GM23248 (cell line): ENCODE measurements around the gene SEPSECS. TPM values are rescaled to one million over a fixed set of nuclear protein-coding genes. Genes with fewer than 3 reads are reported as not detected.

Source experiments
- DNase-seq: peaks from one replicate; pipeline ENCODE4 v3.0.0-alpha.2; 2015
- H2AFZ ChIP-seq: fragments of 200-600 bp; sonication (generic); 2 replicates; pipeline ENCODE4 v1.6.1; 2016; ENCODE audit warnings: antibody characterized with exemption
- H3F3A ChIP-seq: fragments of 200-600 bp; sonication (generic); 2 replicates; pipeline ENCODE4 v1.6.1; 2016; ENCODE audit warnings: mild to moderate bottlenecking, antibody characterized with exemption, mixed run types; ENCODE audit not compliant: insufficient read depth
- H3K27ac ChIP-seq: fragments of 200-600 bp; sonication (generic); 2 replicates; pipeline ENCODE4 v1.5.1; 2016; ENCODE audit warnings: mild to moderate bottlenecking
- H3K27me3 ChIP-seq: fragments of 200-600 bp; sonication (generic); replicated peaks from 2 replicates; pipeline ENCODE4 v1.6.1; 2016; ENCODE audit warnings: mild to moderate bottlenecking; ENCODE audit not compliant: insufficient read depth
- H3K36me3 ChIP-seq: fragments of 200-600 bp; sonication (generic); 2 replicates; pipeline ENCODE4 v1.6.1; 2016; ENCODE audit warnings: low read depth, mild to moderate bottlenecking
- H3K4me1 ChIP-seq: fragments of 200-600 bp; sonication (generic); 2 replicates; pipeline ENCODE4 v1.6.1; 2016; ENCODE audit warnings: mild to moderate bottlenecking; ENCODE audit not compliant: insufficient read depth
- H3K4me2 ChIP-seq: fragments of 200-600 bp; sonication (generic); one replicate; pipeline ENCODE4 v1.6.1; 2016; ENCODE audit warnings: mild to moderate bottlenecking; ENCODE audit not compliant: unreplicated experiment
- H3K4me3 ChIP-seq: fragments of 200-600 bp; sonication (generic); 2 replicates; pipeline ENCODE4 v1.5.1; 2016; ENCODE audit warnings: mild to moderate bottlenecking
- H3K79me2 ChIP-seq: fragments of 200-600 bp; sonication (generic); 2 replicates; pipeline ENCODE4 v1.6.1; 2016; ENCODE audit warnings: mild to moderate bottlenecking; ENCODE audit not compliant: insufficient read depth
- H3K9ac ChIP-seq: fragments of 200-600 bp; sonication (generic); 2 replicates; pipeline ENCODE4 v1.6.1; 2016; ENCODE audit warnings: mild to moderate bottlenecking
- H3K9me2 ChIP-seq: fragments of 200-600 bp; sonication (generic); 2 replicates; pipeline ENCODE4 v1.6.1; 2016; ENCODE audit warnings: mixed run types, mild to moderate bottlenecking, moderate library complexity; ENCODE audit not compliant: insufficient read depth
- H3K9me3 ChIP-seq: fragments of 200-600 bp; sonication (generic); one replicate; pipeline ENCODE4 v1.6.1; 2017; ENCODE audit warnings: low read depth
- H4K20me1 ChIP-seq: fragments of 200-600 bp; sonication (generic); 2 replicates; pipeline ENCODE4 v1.6.0; 2016; ENCODE audit not compliant: insufficient read depth
- EZH2 ChIP-seq: fragments of 200-600 bp; sonication (generic); IDR thresholded peaks from 2 replicates; pipeline ENCODE4 v1.6.1; 2018; ENCODE audit warnings: antibody characterized with exemption, mild to moderate bottlenecking; ENCODE audit not compliant: insufficient read depth, poor library complexity, severe bottlenecking
- EZH2phosphoT487 ChIP-seq: fragments of 200-600 bp; sonication (generic); IDR thresholded peaks from 2 replicates; pipeline ENCODE4 v1.6.1; 2018; ENCODE audit warnings: antibody characterized with exemption, moderate library complexity, mild to moderate bottlenecking, low read depth; ENCODE audit not compliant: insufficient read depth
- WGBS, 2 experiments: methylation state at CpG; one replicate each; pipeline ENCODE4 v1.1.6; 2015 to 2017; ENCODE audit warnings: low lambda C conversion rate in 2 of 2, low coverage in 1 of 2; ENCODE audit errors: missing lambda C conversion rate in 2 of 2; 5-methylcytosine and 5-hydroxymethylcytosine counted together
- in situ Hi-C: fragments of 300-500 bp; cut with MboI; formaldehyde crosslinking; loops from 2 replicates; pipeline ENCODE4 v1.15.0; 2020
- polyA plus RNA-seq: library from polyadenylated mRNA; unstranded; fragments of >200 nt; fragmentation: Nextera tagmentation; extraction: Ambion mirVana; gene quantifications from 2 replicates; pipeline ENCODE4 v1.2.1, GENCODE V29; 2016
- total RNA-seq: library from RNA; depleted of rRNA; stranded (reverse); fragments of >200 nt; shearing (Covaris generic); gene quantifications from 2 replicates; pipeline ENCODE4 v1.2.3, GENCODE V29; 2014

The SEPSECS gene
- total and polyA plus RNA-seq, 2 experiments from 2014 or later: 4.9 TPM

DNA sequence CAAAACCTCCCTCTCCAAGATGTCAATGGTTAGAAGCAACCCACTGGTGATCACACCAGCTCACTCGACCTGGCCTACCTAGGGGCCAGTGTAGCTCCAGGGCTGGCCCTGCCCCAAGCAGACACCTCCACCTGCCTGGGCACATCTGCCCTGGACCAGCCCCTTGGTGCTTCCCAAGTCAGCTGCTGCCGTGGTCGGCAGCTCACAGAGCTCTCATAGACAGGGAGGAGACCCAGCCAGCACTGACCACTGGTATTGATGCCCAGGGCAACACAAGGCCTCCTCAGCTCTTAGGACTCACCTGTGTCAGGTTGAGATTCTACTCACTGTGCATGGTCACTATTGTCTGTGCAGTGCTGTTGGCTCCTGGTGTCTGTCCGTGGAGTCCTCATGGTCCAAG is 51.7 kb downstream of the SEPSECS start:
- no peak overlapping the region for H2AFZ ChIP-seq
- TF ChIP-seq EZH2 (no peak), EZH2phosphoT487 (no peak)
- no peak overlapping the region for H3K9ac ChIP-seq
- H3K9me2 ChIP-seq: no peaks in the 10 kb centered on the region
- in situ Hi-C loops: no loop called here
- no peaks in the 10 kb centered on the region for H3K79me2 ChIP-seq
- H3F3A ChIP-seq: no peaks in the 10 kb centered on the region
- H4K20me1 ChIP-seq: no peaks in the 10 kb centered on the region
- 44 to 81% methylated on average over 2 to 4 of the region's 4 CpGs for WGBS, 2 experiments
- peaks cover 32% of the 10 kb centered on the region for H3K27me3 ChIP-seq
- H3K27ac ChIP-seq: no peak overlapping the region
- H3K4me1 ChIP-seq: no peaks in the 10 kb centered on the region
- no peak overlapping the region for H3K4me3 ChIP-seq
- no peaks in the 10 kb centered on the region for H3K36me3 ChIP-seq
- H3K4me2 ChIP-seq: no peak overlapping the region
- H3K9me3 ChIP-seq: no peaks in the 10 kb centered on the region
- no peak for DNase-seq

DNA sequence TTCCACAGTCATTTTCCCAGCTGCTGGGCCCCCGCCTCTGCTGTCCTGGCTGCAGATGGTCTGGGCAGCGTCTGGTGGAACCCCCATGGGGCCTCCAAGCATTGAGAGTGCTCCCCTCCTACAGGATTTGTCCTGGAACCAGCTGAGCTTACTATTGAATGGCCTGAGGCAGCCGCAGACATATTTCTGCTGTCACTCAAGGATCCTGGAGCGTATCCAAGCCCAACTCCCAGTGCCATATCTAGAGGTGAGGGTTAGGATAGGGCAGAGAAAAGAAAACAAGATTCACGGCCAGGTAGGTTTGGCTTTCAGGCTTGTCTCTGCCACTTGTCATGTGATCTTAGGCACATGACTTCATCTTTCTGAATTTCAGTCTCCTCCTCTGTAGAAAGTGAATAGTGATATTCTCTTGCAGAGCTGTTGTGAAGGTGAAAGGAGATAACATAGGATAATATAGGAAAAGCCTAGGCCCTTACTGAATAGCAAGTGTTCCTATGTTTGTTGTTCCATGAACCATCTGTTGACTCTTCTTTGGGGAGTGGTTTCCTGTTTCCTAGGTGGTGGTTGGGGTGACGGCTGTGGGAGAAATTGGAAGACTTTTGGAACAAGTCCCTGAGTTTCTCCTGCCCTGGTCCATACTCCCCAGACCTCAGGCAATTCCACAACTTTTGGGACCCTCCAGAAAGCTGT is 52.3 kb downstream of the SEPSECS start:
- H3K9ac ChIP-seq: no peak overlapping the region
- H3K36me3 ChIP-seq: no peaks in the 10 kb centered on the region
- no peaks in the 10 kb centered on the region for H4K20me1 ChIP-seq
- H3K4me2 ChIP-seq: no peak overlapping the region
- H3K79me2 ChIP-seq: no peaks in the 10 kb centered on the region
- no peak overlapping the region for H3K4me3 ChIP-seq
- TF ChIP-seq EZH2phosphoT487 (no peak), EZH2 (no peak)
- 45 to 54% methylated on average over 6 of the region's 6 CpGs for WGBS, 2 experiments
- no peaks in the 10 kb centered on the region for H3K4me1 ChIP-seq
- DNase-seq: no peak
- H3F3A ChIP-seq: no peaks in the 10 kb centered on the region
- H2AFZ ChIP-seq: no peak overlapping the region
- H3K9me2 ChIP-seq: no peaks in the 10 kb centered on the region
- peaks cover 32% of the 10 kb centered on the region for H3K27me3 ChIP-seq
- H3K27ac ChIP-seq: no peak overlapping the region
- in situ Hi-C loops: no loop called here
- no peaks in the 10 kb centered on the region for H3K9me3 ChIP-seq

DNA sequence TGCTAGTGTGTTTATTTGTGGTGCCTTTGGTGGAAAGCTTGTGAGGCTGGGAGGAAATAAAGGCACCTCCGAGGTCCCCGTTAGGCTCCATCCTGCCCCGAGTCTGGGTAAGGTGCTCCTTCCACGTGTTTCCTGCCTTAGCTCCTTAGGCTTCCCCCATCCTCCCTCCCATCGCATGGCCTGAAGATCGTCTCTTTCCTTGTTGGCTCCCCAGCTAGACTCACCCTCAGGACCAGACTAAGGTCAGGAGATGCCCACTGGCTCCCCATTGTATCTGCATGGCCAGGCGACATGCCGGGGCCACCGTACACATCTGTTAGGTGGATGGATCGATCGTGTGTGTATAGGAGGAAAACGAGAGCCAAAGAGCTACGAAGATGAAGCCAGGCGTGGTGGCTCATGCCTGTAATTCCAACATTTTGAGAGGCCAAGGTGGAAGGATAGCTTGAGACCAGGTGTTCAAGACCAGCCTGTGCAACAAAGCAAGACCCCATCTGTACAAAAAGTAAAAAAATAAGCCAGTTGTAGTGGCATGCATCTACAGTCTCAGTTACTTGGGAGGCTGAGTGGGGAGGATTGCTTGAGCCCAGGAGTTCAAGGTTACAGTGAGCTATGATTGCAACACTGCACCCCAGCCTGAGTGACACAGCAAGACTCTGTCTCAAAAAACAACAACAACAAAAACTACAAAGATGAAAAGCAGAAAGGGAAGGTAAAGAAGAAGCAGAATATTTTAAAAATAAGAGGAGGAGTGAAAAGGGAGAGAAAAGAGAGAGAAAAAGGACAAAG is 53.7 kb downstream of the SEPSECS start:
- no peak for DNase-seq
- TF ChIP-seq EZH2phosphoT487: no peak
- TF ChIP-seq EZH2: no peak
- no peaks in the 10 kb centered on the region for H3K9me3 ChIP-seq
- H3K27ac ChIP-seq: no peak overlapping the region
- H3K79me2 ChIP-seq: no peaks in the 10 kb centered on the region
- H3K9ac ChIP-seq: no peak overlapping the region
- H3K4me1 ChIP-seq: no peaks in the 10 kb centered on the region
- no peaks in the 10 kb centered on the region for H3K9me2 ChIP-seq
- no peak overlapping the region for H3K4me2 ChIP-seq
- H4K20me1 ChIP-seq: no peaks in the 10 kb centered on the region
- H2AFZ ChIP-seq: no peak overlapping the region
- no peak overlapping the region for H3K4me3 ChIP-seq
- peaks cover 32% of the 10 kb centered on the region for H3K27me3 ChIP-seq
- in situ Hi-C loops: no loop called here
- no peaks in the 10 kb centered on the region for H3K36me3 ChIP-seq
- H3F3A ChIP-seq: no peaks in the 10 kb centered on the region
- WGBS, 2 experiments: 71 to 77% methylated on average over 14 of the region's 14 CpGs

DNA sequence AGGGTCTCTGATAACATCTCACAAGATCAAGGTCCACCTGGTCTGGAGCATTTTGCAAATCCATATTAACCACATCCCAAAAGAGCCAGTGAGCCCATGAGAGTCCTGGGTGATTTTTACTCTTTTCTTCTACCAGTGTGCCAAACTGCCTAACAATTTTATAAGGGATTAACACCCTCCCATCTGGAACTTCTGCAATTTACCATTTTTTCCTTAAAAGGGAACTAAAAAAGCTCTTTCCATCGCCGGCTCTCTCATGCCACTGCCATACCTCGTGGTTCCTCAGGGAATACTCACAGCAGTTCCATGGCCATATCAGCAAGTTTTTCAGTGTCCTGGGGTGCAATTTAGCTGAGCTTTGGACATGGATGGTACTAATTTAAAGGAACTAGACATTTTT is 55.7 kb downstream of the SEPSECS start:
- no peak for DNase-seq
- Histone ChIP-seq H2AFZ (no peak overlapping the region), H4K20me1 (no peaks in the 10 kb centered on the region), H3K9me2 (no peaks in the 10 kb centered on the region), H3K79me2 (no peaks in the 10 kb centered on the region), H3K9me3 (no peaks in the 10 kb centered on the region), H3F3A (peaks cover 10% of the 10 kb centered on the region), H3K27ac (no peak overlapping the region), H3K4me3 (no peak overlapping the region), H3K36me3 (no peaks in the 10 kb centered on the region), H3K4me2 (no peak overlapping the region), H3K4me1 (peaks cover 4% of the 10 kb centered on the region), H3K9ac (no peak overlapping the region), H3K27me3 (peaks cover 32% of the 10 kb centered on the region)
- TF ChIP-seq EZH2 (no peak), EZH2phosphoT487 (no peak)
- in situ Hi-C loops: no loop called here
- WGBS, 2 experiments: 34 to 36% methylated on average over 3 of the region's 3 CpGs
